Jurkat, Clone E6-1 (cell line): ENCODE measurements around the gene DGKG.

ENCODE experiments used
- DNase-seq: peaks from one replicate; pipeline ENCODE4 v3.0.0-alpha.2; 2011; ENCODE audit warnings: low read depth, low spot score
- H3K4me3 ChIP-seq: 2 replicates; pipeline ENCODE4 v1.5.1; 2011; ENCODE audit warnings: mild to moderate bottlenecking, low read length, control low read depth, moderate library complexity

Gene DGKG

GRCh38 chr3:186167646-186168395, 194.2 kb downstream of the DGKG start:
- no peak for DNase-seq

DNA sequence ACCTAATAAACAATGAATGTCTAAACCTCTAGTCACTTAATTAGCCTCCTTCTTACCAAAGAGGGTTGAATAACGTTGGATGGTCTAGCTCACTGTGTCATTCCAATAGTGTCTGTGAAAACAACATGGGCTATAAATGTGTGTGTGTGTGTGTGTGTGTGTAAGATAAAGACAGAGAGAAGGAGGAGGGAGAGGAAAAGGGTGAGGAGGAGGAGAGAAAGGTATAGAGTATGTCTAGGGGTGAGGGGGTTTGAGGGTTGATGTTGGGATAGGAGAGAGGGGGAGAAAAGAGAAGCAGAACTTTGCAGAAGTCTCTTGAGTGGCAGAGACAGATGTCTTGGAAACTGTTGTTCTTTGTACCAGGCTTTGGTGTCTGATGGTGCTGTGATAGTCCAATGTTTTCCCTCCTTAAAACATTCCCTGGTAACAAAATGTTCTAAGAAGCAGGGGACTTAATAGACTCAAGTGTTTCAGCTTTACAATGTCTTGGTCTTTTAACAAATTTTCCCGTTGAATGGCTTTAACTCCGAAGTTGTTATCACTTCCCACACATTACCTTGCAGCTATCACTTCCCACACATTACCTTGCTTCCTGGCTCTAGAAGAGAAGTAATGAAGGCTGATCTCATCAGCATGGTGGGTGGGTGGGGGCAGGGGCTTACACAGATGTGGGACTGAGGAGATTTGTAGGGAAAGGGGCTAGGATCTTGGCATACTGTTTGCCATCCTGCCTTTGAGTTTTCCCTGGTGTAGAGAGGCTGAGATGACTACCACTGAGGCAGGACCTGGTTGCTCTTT, 195.3 kb downstream of the DGKG start:
- DNase-seq = no peak
- no peak overlapping the region for H3K4me3 ChIP-seq

More at GRCh38 chr3:186167646-186168395, 194.2 kb downstream of the DGKG start:
- H3K4me3 ChIP-seq = no peak overlapping the region

- no peak overlapping the region for H3K4me3 ChIP-seq
- DNase-seq = no peak
Measured at GRCh38 chr3:186166036-186166435, 196.0 kb downstream of the DGKG start.

DNA sequence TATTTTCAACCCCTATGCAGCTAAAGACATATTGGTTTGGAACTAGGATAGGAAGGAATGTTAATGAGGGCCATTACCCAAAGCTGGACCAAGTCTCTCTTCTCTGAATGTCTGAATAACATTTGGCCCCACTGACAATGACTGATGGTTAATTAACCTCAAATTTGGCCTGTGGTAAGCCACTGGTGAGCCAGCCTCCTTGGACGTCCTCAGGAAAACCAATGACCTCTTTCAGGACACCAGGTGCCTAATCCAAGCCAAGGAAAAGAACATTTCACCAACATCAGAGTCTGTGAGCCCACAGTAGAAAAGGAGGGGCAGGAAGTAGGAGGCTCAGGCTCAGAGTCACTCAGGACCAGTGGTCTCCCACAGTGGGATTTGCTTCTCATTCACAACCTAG, 196.7 kb downstream of the DGKG start:
- DNase-seq = no peak
- H3K4me3 ChIP-seq = no peak overlapping the region

- no peak for DNase-seq
- no peak overlapping the region for H3K4me3 ChIP-seq
Measured at GRCh38 chr3:186164696-186165095, 197.3 kb downstream of the DGKG start.

- DNase-seq = no peak
- no peak overlapping the region for H3K4me3 ChIP-seq
Measured at GRCh38 chr3:186162221-186162620, 199.8 kb downstream of the DGKG start.

GRCh38 chr3:186160691-186161243, 201.3 kb downstream of the DGKG start:
- no peak overlapping the region for H3K4me3 ChIP-seq
- DNase-seq = no peak

DNA sequence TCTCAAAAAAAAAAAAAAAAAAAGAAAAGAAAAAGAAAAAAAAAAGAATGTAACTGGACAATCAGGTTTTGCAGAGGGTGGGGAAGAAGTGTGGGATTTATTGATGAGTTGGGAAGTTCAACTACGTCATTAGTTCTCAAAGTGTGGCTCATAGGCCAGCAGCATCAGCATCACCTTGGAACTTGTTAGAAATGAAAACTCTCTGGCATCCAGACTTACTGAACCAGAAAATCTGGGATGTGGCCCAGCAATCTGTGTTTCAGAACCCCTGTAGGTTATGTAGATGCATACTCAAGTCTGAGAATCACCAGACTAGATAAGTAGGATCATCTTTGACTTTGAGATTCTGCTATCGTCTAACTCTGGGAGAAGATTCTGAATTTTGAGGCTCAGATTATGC, 207.4 kb downstream of the DGKG start:
- no peak for DNase-seq
- no peak overlapping the region for H3K4me3 ChIP-seq

GRCh38 chr3:186152889-186153292, 209.1 kb downstream of the DGKG start:
- no peak overlapping the region for H3K4me3 ChIP-seq
- DNase-seq = no peak

DNA sequence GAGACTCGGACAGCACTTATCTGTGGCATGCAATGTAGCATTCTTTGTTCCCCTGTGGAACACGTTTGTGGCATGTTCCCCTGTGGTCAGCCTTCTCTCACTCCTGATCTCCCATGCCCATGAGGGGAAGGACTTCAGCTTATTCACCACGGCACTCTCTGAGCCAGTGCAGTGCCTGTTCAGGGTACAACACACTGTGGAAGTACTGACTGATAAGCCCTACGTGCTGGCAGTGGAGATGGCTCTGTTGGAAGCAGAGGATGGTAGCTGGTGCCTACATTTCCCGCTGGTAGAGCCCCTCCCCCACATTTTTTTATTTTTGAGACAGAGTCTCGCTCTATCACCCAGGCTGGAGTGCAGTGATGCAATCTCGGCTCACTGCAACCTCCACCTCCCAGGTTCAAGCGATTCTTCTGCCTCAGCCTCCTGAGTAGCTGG, 209.7 kb downstream of the DGKG start:
- no peak for DNase-seq
- H3K4me3 ChIP-seq = no peak overlapping the region

- no peak overlapping the region for H3K4me3 ChIP-seq
- peak; percentile 77 for DNase-seq
Measured at GRCh38 chr3:186151077-186151971, 210.7 kb downstream of the DGKG start.

- no peak overlapping the region for H3K4me3 ChIP-seq
- DNase-seq = no peak
Measured at GRCh38 chr3:186150041-186150830, 211.8 kb downstream of the DGKG start.

- DNase-seq = no peak
Measured at GRCh38 chr3:186149319-186149960, 212.6 kb downstream of the DGKG start.

DNA sequence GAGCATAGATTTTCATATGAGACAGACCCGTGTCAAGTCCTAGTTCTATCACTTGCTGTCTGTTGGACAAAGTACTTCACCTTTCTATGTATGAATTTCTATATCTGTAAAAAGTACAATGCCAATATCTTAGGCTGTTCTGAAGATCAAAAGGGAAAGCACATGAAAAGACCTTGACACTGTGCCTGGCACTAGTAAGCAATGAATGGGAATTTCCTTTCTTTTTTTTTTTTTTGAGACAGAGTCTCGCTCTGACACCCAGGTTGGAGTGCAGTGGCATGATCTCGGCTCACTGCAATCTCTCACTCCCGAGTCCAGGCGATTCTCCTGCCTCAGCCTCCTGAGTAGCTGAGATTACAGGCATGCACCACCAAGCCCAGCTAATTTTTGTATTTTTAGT, 217.8 kb downstream of the DGKG start:
- no peak overlapping the region for H3K4me3 ChIP-seq
- DNase-seq = no peak

More at GRCh38 chr3:186149319-186149960, 212.6 kb downstream of the DGKG start:
- no peak overlapping the region for H3K4me3 ChIP-seq

DNA sequence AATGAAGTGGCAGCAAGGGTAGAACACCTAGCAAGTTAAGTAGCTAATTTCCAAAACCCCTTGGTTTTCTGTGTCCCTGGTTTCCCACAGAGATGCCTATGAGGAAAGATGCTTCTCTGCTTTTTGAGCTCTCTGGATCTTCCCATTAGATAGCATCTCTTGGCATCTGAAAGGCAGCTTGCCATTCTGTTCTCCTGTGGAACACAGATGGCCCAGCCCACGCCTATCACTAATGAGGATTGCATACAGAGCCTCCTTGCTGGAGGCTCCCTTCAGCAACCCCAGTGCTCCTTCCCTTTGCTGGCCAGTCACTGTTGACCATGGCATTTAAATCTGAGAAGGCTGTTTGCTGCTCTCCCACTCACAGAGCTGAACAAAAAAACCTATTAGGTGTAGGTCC, 218.8 kb downstream of the DGKG start:
- no peak overlapping the region for H3K4me3 ChIP-seq
- DNase-seq = no peak

- DNase-seq = peak; percentile 88
- H3K4me3 ChIP-seq = no peak overlapping the region
Measured at GRCh38 chr3:186142393-186142932, 219.6 kb downstream of the DGKG start.

DNA sequence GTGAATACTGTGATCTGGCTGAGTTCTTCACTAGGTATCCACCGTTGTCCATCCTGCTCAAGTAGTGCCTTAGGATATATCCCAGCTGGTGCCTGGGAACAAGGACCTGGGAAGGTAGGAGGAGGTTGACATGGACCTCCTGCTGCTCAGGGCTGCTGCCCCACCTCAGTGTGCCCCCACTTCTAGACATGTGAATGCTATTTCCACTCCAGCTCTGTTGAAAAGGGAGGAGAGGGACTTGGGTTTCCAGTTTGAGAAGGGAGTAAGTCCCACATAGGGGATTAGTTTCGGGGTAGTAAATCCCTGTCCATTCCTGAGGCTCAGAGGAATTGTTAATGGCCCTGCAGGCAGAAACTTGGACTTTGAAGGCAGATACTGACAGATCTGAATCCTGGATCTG, 220.2 kb downstream of the DGKG start:
- no peak overlapping the region for H3K4me3 ChIP-seq
- DNase-seq = no peak
